Neural cell (in vitro differentiated cells): ENCODE results near the gene CTXN1. TPM values are rescaled to one million over a fixed set of nuclear protein-coding genes. Genes with fewer than 3 reads are reported as not detected.

ENCODE experiments used
- H2AFZ ChIP-seq: fragments of 200-600, 300-800 bp; sonication (generic), shearing (Covaris generic); 2 replicates; pipeline ENCODE4 v1.6.0; 2014; ENCODE audit warnings: low read depth, mild to moderate bottlenecking, antibody characterized with exemption, low read length, moderate library complexity
- H3F3A ChIP-seq: fragments of 200-600 bp; shearing (Covaris generic); 2 replicates; pipeline ENCODE4 v1.6.1; 2016; ENCODE audit warnings: mild to moderate bottlenecking, moderate library complexity, mixed read lengths, antibody characterized with exemption, low read length; ENCODE audit not compliant: insufficient read depth, poor library complexity, severe bottlenecking
- H3K27ac ChIP-seq: fragments of 200-600, 300-800 bp; sonication (generic), shearing (Covaris generic); 2 replicates; pipeline ENCODE4 v1.5.1; 2014; ENCODE audit warnings: mild to moderate bottlenecking, low read length, moderate library complexity
- H3K27me3 ChIP-seq: fragments of 300-800, 200-600 bp; sonication (generic), shearing (Covaris generic); 2 replicates; pipeline ENCODE4 v1.6.0; 2014; ENCODE audit warnings: mild to moderate bottlenecking, low read depth, low read length, moderate library complexity; ENCODE audit not compliant: insufficient read depth
- H3K36me3 ChIP-seq: fragments of 300-800, 200-600 bp; sonication (generic), shearing (Covaris generic); 2 replicates; pipeline ENCODE4 v1.5.1; 2014; ENCODE audit warnings: mild to moderate bottlenecking, antibody characterized with exemption, low read length, moderate library complexity; ENCODE audit not compliant: insufficient read depth
- H3K4me2 ChIP-seq: fragments of 300-800, 200-600 bp; sonication (generic), shearing (Covaris generic); 2 replicates; pipeline ENCODE4 v1.6.0; 2014; ENCODE audit warnings: mild to moderate bottlenecking, low read length
- H3K4me3 ChIP-seq: fragments of 300-800, 200-600 bp; sonication (generic), shearing (Covaris generic); 2 replicates; pipeline ENCODE4 v1.5.1; 2014; ENCODE audit warnings: mild to moderate bottlenecking, low read length, moderate library complexity
- H3K79me2 ChIP-seq: fragments of 200-600 bp; shearing (Covaris generic); replicated peaks from 2 replicates; pipeline ENCODE4 v1.6.0; 2014; ENCODE audit warnings: mild to moderate bottlenecking, low read length, moderate library complexity; ENCODE audit not compliant: insufficient read depth
- H3K9ac ChIP-seq: fragments of 300-800, 200-600 bp; sonication (generic), shearing (Covaris generic); 2 replicates; pipeline ENCODE4 v1.6.1; 2016; ENCODE audit warnings: mild to moderate bottlenecking, low read length, mixed read lengths
- H3K9me2 ChIP-seq: fragments of 200-600 bp; shearing (Covaris generic); 2 replicates; pipeline ENCODE4 v1.6.1; 2016; ENCODE audit warnings: mild to moderate bottlenecking, low read length, mixed read lengths; ENCODE audit not compliant: insufficient read depth
- H3K9me3 ChIP-seq: fragments of 200-600, 300-800 bp; sonication (generic), shearing (Covaris generic); 2 replicates; pipeline ENCODE4 v1.6.1; 2016; ENCODE audit warnings: mild to moderate bottlenecking, mixed run types, low read length, moderate library complexity, mixed read lengths
- H4K20me1 ChIP-seq: fragments of 200-600 bp; shearing (Covaris generic); 2 replicates; pipeline ENCODE4 v1.6.1; 2016; ENCODE audit warnings: mild to moderate bottlenecking, mixed run types; ENCODE audit not compliant: insufficient read depth
- EP300 ChIP-seq: fragments of 450-650 bp; conservative IDR thresholded peaks from 2 replicates; pipeline ENCODE4 v1.6.1; 2014; ENCODE audit warnings: antibody characterized with exemption, mild to moderate bottlenecking, moderate library complexity; ENCODE audit not compliant: poor library complexity, severe bottlenecking
- EZH2 ChIP-seq: fragments of 200-600, 300-800 bp; shearing (Covaris generic), sonication (generic); IDR thresholded peaks from 2 replicates; pipeline ENCODE4 v1.6.1; 2014; ENCODE audit warnings: antibody characterized with exemption, low read length, borderline replicate concordance, mild to moderate bottlenecking; ENCODE audit not compliant: insufficient read depth, poor library complexity, severe bottlenecking
- MXI1 ChIP-seq: fragments of 450-650 bp; conservative IDR thresholded peaks from 2 replicates; pipeline ENCODE4 v1.6.1; 2014; ENCODE audit warnings: antibody characterized with exemption, mild to moderate bottlenecking; ENCODE audit not compliant: poor library complexity, severe bottlenecking
- POLR2AphosphoS5 ChIP-seq: IDR thresholded peaks from 2 replicates; pipeline ENCODE4 v1.6.1; 2012
- RAD21 ChIP-seq: fragments of 450-650 bp; conservative IDR thresholded peaks from 2 replicates; pipeline ENCODE4 v1.6.1; 2014; ENCODE audit warnings: antibody characterized with exemption, mild to moderate bottlenecking, moderate library complexity
- SMC3 ChIP-seq: fragments of 450-650 bp; conservative IDR thresholded peaks from 2 replicates; pipeline ENCODE4 v1.6.1; 2014; ENCODE audit warnings: antibody characterized with exemption, mild to moderate bottlenecking, moderate library complexity; ENCODE audit not compliant: poor library complexity
- TAF1 ChIP-seq: IDR thresholded peaks from 2 replicates; pipeline ENCODE4 v1.6.1; 2012; ENCODE audit warnings: low read depth
- polyA plus RNA-seq: library from polyadenylated mRNA; depleted of rRNA; stranded (reverse); fragments of >200 nt; gene quantifications from 2 replicates; pipeline ENCODE4 v1.2.3, GENCODE V29; 2014
- TF ChIP-seq, protein P1 (sequence below): IDR thresholded peaks from 2 replicates; pipeline ENCODE4 v1.6.1; 2012; ENCODE audit warnings: borderline replicate concordance
- TF ChIP-seq, protein P2 (sequence below): fragments of 450-650 bp; IDR thresholded peaks from 2 replicates; pipeline ENCODE4 v1.5.1; 2014; ENCODE audit warnings: antibody characterized with exemption, mild to moderate bottlenecking, moderate library complexity; ENCODE audit not compliant: poor library complexity, severe bottlenecking

Gene CTXN1
- polyA plus RNA-seq, 1 donor from 2014 or later, result 24.7 TPM

DNA sequence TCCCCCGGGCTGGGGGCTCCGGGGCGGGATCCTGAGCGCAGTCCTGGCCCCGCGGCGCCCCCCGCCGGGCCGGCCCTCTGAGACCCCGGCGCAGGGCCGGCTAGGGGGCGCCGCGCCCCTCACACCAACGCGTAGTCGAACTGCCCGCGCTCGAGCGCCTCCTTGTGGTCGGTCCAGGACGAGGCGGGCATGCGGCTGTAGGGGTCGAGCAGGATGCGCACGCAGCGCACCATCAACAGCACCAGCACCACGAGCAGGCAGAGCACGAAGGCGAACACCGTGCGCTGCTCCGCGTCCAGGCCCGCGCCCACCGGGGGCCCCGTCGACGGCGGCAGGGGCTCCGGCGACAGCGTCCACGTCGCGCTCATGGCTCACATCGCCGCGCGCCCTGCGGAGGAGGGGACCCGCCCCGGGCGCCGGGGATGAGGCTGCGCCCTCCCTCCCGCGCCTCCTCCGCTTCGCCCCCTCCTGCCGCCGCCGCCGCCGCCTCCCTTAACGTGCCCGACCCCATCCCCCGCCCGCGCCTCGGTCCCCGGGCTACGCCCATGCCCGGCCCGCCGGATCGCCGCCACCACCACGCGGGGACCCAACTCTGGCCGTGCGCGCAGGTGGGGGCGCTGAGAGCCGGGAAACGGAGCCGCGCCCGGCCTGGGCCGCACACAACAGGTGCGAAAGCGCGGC is 624 bp downstream of the CTXN1 start:
- TF ChIP-seq, protein P1, sequence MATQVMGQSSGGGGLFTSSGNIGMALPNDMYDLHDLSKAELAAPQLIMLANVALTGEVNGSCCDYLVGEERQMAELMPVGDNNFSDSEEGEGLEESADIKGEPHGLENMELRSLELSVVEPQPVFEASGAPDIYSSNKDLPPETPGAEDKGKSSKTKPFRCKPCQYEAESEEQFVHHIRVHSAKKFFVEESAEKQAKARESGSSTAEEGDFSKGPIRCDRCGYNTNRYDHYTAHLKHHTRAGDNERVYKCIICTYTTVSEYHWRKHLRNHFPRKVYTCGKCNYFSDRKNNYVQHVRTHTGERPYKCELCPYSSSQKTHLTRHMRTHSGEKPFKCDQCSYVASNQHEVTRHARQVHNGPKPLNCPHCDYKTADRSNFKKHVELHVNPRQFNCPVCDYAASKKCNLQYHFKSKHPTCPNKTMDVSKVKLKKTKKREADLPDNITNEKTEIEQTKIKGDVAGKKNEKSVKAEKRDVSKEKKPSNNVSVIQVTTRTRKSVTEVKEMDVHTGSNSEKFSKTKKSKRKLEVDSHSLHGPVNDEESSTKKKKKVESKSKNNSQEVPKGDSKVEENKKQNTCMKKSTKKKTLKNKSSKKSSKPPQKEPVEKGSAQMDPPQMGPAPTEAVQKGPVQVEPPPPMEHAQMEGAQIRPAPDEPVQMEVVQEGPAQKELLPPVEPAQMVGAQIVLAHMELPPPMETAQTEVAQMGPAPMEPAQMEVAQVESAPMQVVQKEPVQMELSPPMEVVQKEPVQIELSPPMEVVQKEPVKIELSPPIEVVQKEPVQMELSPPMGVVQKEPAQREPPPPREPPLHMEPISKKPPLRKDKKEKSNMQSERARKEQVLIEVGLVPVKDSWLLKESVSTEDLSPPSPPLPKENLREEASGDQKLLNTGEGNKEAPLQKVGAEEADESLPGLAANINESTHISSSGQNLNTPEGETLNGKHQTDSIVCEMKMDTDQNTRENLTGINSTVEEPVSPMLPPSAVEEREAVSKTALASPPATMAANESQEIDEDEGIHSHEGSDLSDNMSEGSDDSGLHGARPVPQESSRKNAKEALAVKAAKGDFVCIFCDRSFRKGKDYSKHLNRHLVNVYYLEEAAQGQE, result peak; percentile 49
- peak; percentile 83 for TF ChIP-seq SMC3
- TF ChIP-seq MXI1, result peak; percentile 90
- no peak for TF ChIP-seq EZH2
- TF ChIP-seq RAD21, result peak; percentile 71
- TF ChIP-seq TAF1, result peak; percentile 37
- TF ChIP-seq, protein P2, sequence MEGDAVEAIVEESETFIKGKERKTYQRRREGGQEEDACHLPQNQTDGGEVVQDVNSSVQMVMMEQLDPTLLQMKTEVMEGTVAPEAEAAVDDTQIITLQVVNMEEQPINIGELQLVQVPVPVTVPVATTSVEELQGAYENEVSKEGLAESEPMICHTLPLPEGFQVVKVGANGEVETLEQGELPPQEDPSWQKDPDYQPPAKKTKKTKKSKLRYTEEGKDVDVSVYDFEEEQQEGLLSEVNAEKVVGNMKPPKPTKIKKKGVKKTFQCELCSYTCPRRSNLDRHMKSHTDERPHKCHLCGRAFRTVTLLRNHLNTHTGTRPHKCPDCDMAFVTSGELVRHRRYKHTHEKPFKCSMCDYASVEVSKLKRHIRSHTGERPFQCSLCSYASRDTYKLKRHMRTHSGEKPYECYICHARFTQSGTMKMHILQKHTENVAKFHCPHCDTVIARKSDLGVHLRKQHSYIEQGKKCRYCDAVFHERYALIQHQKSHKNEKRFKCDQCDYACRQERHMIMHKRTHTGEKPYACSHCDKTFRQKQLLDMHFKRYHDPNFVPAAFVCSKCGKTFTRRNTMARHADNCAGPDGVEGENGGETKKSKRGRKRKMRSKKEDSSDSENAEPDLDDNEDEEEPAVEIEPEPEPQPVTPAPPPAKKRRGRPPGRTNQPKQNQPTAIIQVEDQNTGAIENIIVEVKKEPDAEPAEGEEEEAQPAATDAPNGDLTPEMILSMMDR, result peak; percentile 99
- peak; percentile 46 for TF ChIP-seq EP300
- peak; percentile 95 for TF ChIP-seq POLR2AphosphoS5
- peaks cover 10% of the 10 kb centered on the region for H4K20me1 ChIP-seq
- no peaks in the 10 kb centered on the region for H3K27me3 ChIP-seq
- H3K9me3 ChIP-seq, result no peaks in the 10 kb centered on the region
- H3F3A ChIP-seq, result no peaks in the 10 kb centered on the region
- peak overlapping the region; percentile 65 for H3K27ac ChIP-seq
- no peak overlapping the region for H2AFZ ChIP-seq
- peaks cover 14% of the 10 kb centered on the region for H3K79me2 ChIP-seq
- peak overlapping the region; percentile 70 for H3K4me3 ChIP-seq
- peak overlapping the region; percentile 89 for H3K9ac ChIP-seq
- H3K9me2 ChIP-seq, result no peaks in the 10 kb centered on the region
- no peak overlapping the region for H3K4me2 ChIP-seq
- H3K36me3 ChIP-seq, result no peaks in the 10 kb centered on the region

- H3K79me2 ChIP-seq, result peaks cover 14% of the 10 kb centered on the region
- no peaks in the 10 kb centered on the region for H3K27me3 ChIP-seq
- TF ChIP-seq RAD21 (no peak), POLR2AphosphoS5 (no peak), EZH2 (no peak), MXI1 (no peak), TAF1 (no peak), EP300 (no peak), SMC3 (no peak)
- TF ChIP-seq, protein P2, result no peak
- TF ChIP-seq, protein P1, result no peak
- H2AFZ ChIP-seq, result no peak overlapping the region
- H3F3A ChIP-seq, result no peaks in the 10 kb centered on the region
- H4K20me1 ChIP-seq, result peaks cover 10% of the 10 kb centered on the region
- peak overlapping the region; percentile 65 for H3K27ac ChIP-seq
- no peaks in the 10 kb centered on the region for H3K36me3 ChIP-seq
- peak overlapping the region; percentile 70 for H3K4me3 ChIP-seq
- peak overlapping the region; percentile 48 for H3K4me2 ChIP-seq
- H3K9me3 ChIP-seq, result no peaks in the 10 kb centered on the region
- H3K9ac ChIP-seq, result peak overlapping the region; percentile 89
- H3K9me2 ChIP-seq, result no peaks in the 10 kb centered on the region
Measured at GRCh38 chr19:7924651-7925170, 1.2 kb downstream of the CTXN1 start.
